GM12874 (cell line): ENCODE results near the gene TRMT1L.

Source experiments
- TF ChIP-seq, protein P1 (sequence below): IDR thresholded peaks from 2 replicates; pipeline ENCODE4 v1.5.1; 2011; ENCODE audit warnings: low read depth, mild to moderate bottlenecking, control low read depth, low read length, moderate library complexity; ENCODE audit not compliant: insufficient read depth

TRMT1L gene

DNA sequence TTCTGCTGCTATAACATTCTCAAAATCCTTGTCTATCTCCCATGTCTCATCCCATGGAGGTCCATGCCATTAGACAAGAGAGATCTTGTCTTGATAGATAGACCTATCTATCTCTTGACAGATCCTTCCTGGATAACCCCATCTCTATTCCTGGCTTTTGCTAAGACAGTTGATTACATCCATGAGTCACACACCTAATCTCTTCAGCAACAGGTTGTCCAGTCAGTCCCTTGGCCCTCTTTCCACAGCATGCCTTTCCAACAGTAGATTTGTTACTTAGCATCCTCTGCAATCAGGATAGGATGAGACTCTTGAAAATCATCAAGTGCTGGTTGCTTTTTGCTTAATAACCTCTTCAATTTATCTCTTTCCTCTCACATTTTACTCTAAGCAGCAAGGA, 46.6 kb downstream of the TRMT1L start:
- TF ChIP-seq, protein P1, sequence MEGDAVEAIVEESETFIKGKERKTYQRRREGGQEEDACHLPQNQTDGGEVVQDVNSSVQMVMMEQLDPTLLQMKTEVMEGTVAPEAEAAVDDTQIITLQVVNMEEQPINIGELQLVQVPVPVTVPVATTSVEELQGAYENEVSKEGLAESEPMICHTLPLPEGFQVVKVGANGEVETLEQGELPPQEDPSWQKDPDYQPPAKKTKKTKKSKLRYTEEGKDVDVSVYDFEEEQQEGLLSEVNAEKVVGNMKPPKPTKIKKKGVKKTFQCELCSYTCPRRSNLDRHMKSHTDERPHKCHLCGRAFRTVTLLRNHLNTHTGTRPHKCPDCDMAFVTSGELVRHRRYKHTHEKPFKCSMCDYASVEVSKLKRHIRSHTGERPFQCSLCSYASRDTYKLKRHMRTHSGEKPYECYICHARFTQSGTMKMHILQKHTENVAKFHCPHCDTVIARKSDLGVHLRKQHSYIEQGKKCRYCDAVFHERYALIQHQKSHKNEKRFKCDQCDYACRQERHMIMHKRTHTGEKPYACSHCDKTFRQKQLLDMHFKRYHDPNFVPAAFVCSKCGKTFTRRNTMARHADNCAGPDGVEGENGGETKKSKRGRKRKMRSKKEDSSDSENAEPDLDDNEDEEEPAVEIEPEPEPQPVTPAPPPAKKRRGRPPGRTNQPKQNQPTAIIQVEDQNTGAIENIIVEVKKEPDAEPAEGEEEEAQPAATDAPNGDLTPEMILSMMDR = no peak

DNA sequence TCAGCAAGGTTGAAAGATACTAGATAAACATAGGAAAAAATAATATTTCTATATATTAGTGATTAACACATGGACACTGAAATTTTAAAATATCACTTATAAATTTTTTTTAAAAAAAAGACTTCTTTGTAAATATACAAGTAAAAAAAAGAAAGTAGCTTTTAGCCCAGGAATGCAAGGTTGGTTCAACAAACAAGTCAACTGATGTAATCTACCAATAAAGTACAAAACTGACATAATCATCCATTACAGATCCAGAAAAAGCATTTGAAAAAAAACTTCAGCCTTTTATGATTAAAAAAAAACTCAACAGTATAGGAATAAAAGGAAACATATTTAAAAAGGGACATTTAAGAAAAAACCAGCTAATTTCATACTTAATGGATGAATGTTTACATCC, 48.4 kb downstream of the TRMT1L start:
- TF ChIP-seq, protein P1 = no peak

DNA sequence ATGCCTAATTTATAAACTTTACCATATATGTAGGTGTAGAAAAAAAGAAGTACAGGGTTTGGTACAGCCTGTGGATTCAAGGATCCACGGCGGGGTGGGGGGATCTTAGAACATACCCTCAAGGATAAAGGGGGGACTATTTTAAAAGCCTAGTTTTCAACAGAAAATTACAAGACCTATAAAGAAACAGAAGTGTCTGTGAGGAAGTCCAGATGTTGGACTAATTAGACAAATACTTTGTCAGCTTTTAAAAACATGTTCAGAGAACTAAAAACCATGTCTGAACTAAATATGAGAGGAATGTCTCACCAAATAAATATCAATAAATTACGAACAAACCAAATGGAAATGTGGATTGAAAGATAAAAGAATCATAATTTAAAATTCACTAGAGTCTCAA, 51.6 kb downstream of the TRMT1L start:
- TF ChIP-seq, protein P1 = no peak

DNA sequence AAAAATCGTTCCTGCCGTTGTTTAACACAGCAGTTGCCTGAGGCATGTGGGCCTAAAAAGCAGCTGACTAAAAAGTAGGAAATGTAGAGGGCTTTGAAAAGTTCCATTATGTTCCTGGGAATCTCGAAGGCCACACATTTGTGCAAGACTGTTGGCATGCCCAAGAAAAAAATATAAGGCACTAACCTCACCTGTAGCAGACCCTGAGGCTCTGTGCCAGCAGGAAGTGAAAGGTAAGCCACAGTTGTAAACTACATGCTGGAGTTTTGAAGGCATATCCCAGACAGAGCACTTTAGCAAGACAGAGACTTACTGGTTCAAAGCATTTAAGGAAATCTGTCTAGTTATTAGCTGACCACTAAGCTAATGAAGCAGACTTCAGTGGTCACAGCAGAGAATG, 52.7 kb downstream of the TRMT1L start:
- TF ChIP-seq, protein P1 = no peak

DNA sequence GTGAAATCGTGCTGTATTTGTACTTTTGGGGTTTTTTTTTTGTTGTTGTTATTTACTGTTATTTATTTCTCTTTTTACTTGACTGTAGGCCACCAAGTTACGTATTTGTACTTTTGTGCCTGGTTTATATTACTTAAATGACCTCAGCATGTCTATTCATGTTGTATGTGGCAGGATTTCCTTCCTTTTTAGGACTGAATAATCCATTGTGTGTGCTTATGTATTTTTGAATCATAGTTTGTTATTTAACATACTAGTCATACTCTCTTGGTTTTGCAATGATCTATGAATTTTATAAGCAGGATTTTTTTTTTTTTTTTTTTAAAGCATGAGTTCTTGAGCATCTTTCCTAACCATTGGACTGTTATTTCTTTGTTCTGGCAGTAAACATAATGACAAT, 60.2 kb downstream of the TRMT1L start:
- TF ChIP-seq, protein P1 = no peak

DNA sequence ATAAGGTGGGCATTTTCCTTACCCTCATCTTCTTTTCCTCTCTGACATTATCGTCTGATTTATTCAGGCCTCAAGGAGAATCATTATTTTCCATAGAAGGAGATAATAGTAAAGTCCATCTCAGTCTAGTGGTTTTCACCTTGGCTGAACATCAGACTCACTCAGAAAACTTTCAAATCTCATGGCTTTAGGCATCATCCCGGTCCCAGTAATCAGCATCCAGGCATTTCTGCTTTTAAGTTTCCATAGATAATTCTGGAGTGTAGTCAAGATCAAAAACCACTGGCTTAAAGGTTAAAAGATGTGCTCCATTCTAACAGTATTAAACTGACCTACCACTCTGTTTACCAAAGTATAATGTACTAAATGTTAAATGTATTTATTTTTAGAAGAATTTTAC, 62.0 kb downstream of the TRMT1L start:
- TF ChIP-seq, protein P1 = no peak

DNA sequence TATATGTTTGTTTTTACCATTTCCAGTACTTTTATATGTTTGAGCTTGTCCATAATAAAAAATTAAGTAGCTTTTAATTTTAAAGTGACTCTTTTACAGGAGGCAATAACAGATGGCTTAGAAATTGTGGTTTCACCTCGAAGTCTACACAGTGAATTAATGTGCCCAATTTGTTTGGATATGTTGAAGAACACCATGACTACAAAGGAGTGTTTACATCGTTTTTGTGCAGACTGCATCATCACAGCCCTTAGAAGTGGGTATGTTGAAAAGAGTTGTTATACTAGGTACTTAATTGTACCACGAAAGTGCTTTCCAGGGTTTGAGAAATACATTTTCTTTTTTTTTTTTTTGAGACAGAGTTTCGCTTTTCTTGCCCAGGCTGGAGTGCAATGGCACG, 65.3 kb downstream of the TRMT1L start:
- TF ChIP-seq, protein P1 = no peak

DNA sequence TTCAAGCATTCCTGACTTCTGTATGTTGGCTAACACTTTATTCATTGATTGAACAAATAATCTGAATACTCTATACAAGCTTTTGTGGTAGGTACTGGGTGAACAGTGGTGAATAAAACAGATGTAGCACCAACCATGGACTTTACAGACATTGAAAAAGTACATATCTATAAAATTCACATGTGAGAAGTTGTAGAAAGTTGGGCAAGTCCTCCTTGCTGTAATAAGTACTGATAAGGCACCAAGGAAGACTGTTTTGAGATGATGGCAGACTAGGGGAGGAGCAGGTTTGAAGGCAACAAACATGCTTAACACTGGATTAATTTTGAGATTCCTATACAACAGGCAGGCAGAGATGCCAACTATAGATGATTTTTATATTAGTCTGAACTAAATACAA, 69.0 kb downstream of the TRMT1L start:
- TF ChIP-seq, protein P1 = no peak
